ENCODE data around the gene PTPRK. TPM values are rescaled to one million over a fixed set of nuclear protein-coding genes. Genes with fewer than 3 reads are reported as not detected.

The PTPRK gene
- total RNA-seq, 1 experiment from 2014 or later, result 34.2 TPM

DNA sequence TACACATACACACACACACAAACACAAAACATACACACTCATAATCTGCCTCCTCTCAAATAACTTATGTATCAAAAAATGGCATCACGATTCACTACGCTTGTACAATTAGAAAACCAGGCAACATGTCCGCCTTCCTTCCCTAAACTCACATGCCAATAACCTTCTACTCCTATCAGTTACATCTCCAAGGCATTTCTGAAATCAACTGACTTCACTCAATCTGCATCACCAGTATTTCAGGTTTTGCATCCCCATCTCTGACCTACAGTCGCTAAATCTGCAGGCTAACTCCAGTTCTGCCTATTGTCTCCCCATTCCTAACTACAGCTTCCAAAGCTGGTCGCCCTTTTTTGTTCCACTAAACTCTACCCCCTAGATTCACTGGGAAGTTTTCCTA, 217.5 kb downstream of the PTPRK start:
- Histone ChIP-seq H3K79me2 (ENCODE audit: insufficient read depth, low read length) (no peaks in the 10 kb centered on the region), H3K4me1 (ENCODE audit: control insufficient read depth in 1 of 2, insufficient read depth in 2 of 2, low read length in 2 of 2) (no peaks in the 10 kb centered on the region), H3K9me2 (ENCODE audit: insufficient read depth) (no peaks in the 10 kb centered on the region), H3K27me3 (ENCODE audit: insufficient read depth, low read length) (no peaks in the 10 kb centered on the region), H2AFZ (ENCODE audit: low read depth, low read length, poor library complexity, severe bottlenecking) (no peak overlapping the region), H3K4me2 (ENCODE audit: low read length) (no peak overlapping the region), H3K27ac (ENCODE audit: low read depth, low read length) (no peak overlapping the region), H3K36me3 (ENCODE audit: control insufficient read depth in 1 of 2, insufficient read depth in 2 of 2, low read length in 2 of 2) (no peaks in the 10 kb centered on the region), H3K4me3 (replicated peaks in 1 of 2; ENCODE audit: low read depth in 1 of 2, low read length in 2 of 2) (no peak overlapping the region), H3K9ac (ENCODE audit: low read length) (no peak overlapping the region), H3K9me3 (ENCODE audit: control insufficient read depth in 1 of 2, insufficient read depth in 1 of 2, low read depth in 1 of 2, low read length in 2 of 2) (no peaks in the 10 kb centered on the region), H4K20me1 (ENCODE audit: insufficient read depth) (no peaks in the 10 kb centered on the region)
- ChIA-PET POLR2A (no interaction called here), RAD21 (ENCODE audit: low non-redundant PET in 1 of 2, low total read pairs in 2 of 2, uncharacterized antibody in 2 of 2, unreplicated experiment in 2 of 2) (no interaction called here), CTCF (no interaction called here)
- no peak for ATAC-seq
- DNase-seq (ENCODE audit: low read depth, low spot score), result no peak
- intact Hi-C loops (cut with micrococcal nuclease), result no loop called here
- BruUV-seq (replicated peaks), result no TSS peak
- TF ChIP-seq SIN3A (IDR thresholded peaks at IDR 0.05; ENCODE audit: low read depth) (no peak), EGR1 (IDR thresholded peaks at IDR 0.05; ENCODE audit: low read depth) (no peak), ELF1 (IDR thresholded peaks at IDR 0.05; ENCODE audit: borderline replicate concordance, low read depth) (no peak), CEBPB (IDR thresholded peaks at IDR 0.05; ENCODE audit: low read depth) (no peak), ZFX (IDR thresholded peaks at IDR 0.05) (no peak), POLR2AphosphoS5 (IDR thresholded peaks at IDR 0.05; ENCODE audit: low read depth, low read length) (no peak), FOSL1 (IDR thresholded peaks at IDR 0.05; ENCODE audit: low read depth) (no peak), TCF7L2 (IDR thresholded peaks at IDR 0.05; ENCODE audit: borderline replicate concordance, extremely low read depth, insufficient read depth, insufficient read length) (no peak), POLR2A (IDR thresholded peaks at IDR 0.05; ENCODE audit: borderline replicate concordance, extremely low read depth, insufficient read depth, insufficient read length) (no peak)
- TF ChIP-seq, protein P1, sequence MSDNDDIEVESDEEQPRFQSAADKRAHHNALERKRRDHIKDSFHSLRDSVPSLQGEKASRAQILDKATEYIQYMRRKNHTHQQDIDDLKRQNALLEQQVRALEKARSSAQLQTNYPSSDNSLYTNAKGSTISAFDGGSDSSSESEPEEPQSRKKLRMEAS (IDR thresholded peaks at IDR 0.05), result no peak
- TF ChIP-seq, protein P2, sequence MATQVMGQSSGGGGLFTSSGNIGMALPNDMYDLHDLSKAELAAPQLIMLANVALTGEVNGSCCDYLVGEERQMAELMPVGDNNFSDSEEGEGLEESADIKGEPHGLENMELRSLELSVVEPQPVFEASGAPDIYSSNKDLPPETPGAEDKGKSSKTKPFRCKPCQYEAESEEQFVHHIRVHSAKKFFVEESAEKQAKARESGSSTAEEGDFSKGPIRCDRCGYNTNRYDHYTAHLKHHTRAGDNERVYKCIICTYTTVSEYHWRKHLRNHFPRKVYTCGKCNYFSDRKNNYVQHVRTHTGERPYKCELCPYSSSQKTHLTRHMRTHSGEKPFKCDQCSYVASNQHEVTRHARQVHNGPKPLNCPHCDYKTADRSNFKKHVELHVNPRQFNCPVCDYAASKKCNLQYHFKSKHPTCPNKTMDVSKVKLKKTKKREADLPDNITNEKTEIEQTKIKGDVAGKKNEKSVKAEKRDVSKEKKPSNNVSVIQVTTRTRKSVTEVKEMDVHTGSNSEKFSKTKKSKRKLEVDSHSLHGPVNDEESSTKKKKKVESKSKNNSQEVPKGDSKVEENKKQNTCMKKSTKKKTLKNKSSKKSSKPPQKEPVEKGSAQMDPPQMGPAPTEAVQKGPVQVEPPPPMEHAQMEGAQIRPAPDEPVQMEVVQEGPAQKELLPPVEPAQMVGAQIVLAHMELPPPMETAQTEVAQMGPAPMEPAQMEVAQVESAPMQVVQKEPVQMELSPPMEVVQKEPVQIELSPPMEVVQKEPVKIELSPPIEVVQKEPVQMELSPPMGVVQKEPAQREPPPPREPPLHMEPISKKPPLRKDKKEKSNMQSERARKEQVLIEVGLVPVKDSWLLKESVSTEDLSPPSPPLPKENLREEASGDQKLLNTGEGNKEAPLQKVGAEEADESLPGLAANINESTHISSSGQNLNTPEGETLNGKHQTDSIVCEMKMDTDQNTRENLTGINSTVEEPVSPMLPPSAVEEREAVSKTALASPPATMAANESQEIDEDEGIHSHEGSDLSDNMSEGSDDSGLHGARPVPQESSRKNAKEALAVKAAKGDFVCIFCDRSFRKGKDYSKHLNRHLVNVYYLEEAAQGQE (IDR thresholded peaks at IDR 0.05; ENCODE audit: low read depth), result no peak
